DMS79 treated with DMSO at 0.1 percent for 48 hours (cell line): Measurements from ENCODE around the gene CPLX1.

Experiments
- DNase-seq: peaks from one replicate; lab custom pipeline; 2025; lab: John Stamatoyannopoulos, UW

Gene CPLX1

GRCh38 chr4:832536-832935, 6.6 kb upstream of the CPLX1 start:
- DNase-seq = no peak

- DNase-seq = no peak
Measured at GRCh38 chr4:832108-832507, 6.2 kb upstream of the CPLX1 start.

- DNase-seq = no peak
Measured at GRCh38 chr4:831483-831805, 5.5 kb upstream of the CPLX1 start.

- DNase-seq = no peak
Measured at GRCh38 chr4:830601-831482, 4.9 kb upstream of the CPLX1 start.

- no peak for DNase-seq
Measured at GRCh38 chr4:829761-830600, 4.1 kb upstream of the CPLX1 start.

GRCh38 chr4:829291-829690, 3.4 kb upstream of the CPLX1 start:
- DNase-seq = no peak

- no peak for DNase-seq
Measured at GRCh38 chr4:828641-829271, 2.8 kb upstream of the CPLX1 start.

GRCh38 chr4:827209-828081, 1.5 kb upstream of the CPLX1 start:
- DNase-seq = no peak

- no peak for DNase-seq
Measured at GRCh38 chr4:826508-827208, 729 bp upstream of the CPLX1 start.

- no peak for DNase-seq
Measured at GRCh38 chr4:825063-825970, 612 bp downstream of the CPLX1 start.

GRCh38 chr4:824461-825062, 1.4 kb downstream of the CPLX1 start:
- no peak for DNase-seq

- no peak for DNase-seq
Measured at GRCh38 chr4:823761-824460, 2.0 kb downstream of the CPLX1 start.

GRCh38 chr4:823176-823760, 2.7 kb downstream of the CPLX1 start:
- no peak for DNase-seq

GRCh38 chr4:822361-823175, 3.4 kb downstream of the CPLX1 start:
- DNase-seq = no peak

- no peak for DNase-seq
Measured at GRCh38 chr4:821631-822030, 4.3 kb downstream of the CPLX1 start.

GRCh38 chr4:821181-821591, 4.7 kb downstream of the CPLX1 start:
- no peak for DNase-seq

- DNase-seq = no peak
Measured at GRCh38 chr4:820230-821172, 5.4 kb downstream of the CPLX1 start.
